Nephron (organoid): ENCODE data around the gene EPB41L2.
A peak's percentile ranks its signal among the peaks of the same experiment; 100 is the strongest.
"Not testable (repeated sequence)": the region's sequence is repeated elsewhere in the genome, so short reads cannot be mapped to it uniquely, and the experiment has no call there.

Source experiments
- H3K27ac Mint-ChIP-seq, 3 experiments: 2 replicates each; pipeline ENCODE4 v1.8.0; 2020; ENCODE audit warnings: mixed read lengths in 3 of 3, mild to moderate bottlenecking in 2 of 3, moderate library complexity in 1 of 3
- H3K27me3 Mint-ChIP-seq: 2 replicates; pipeline ENCODE4 v1.8.0; 2021; ENCODE audit warnings: low read depth, mild to moderate bottlenecking, moderate library complexity, mixed read lengths
- H3K36me3 Mint-ChIP-seq: 2 replicates; pipeline ENCODE4 v1.8.0; 2020; ENCODE audit warnings: low read depth, mixed read lengths
- H3K4me1 Mint-ChIP-seq: 2 replicates; pipeline ENCODE4 v1.8.0; 2020; ENCODE audit warnings: mixed read lengths
- H3K4me3 Mint-ChIP-seq, 3 experiments: 2 replicates each; pipeline ENCODE4 v1.8.0; 2020; ENCODE audit warnings: mild to moderate bottlenecking in 3 of 3, mixed read lengths in 3 of 3, moderate library complexity in 2 of 3
- H3K9me3 Mint-ChIP-seq: 2 replicates; pipeline ENCODE4 v1.8.0; 2020; ENCODE audit warnings: mixed read lengths
- TF ChIP-seq, protein P1 (sequence below), 3 experiments: fragments of 200-600 bp; sonication (generic); IDR thresholded peaks; one replicate each; pipeline ENCODE4 v1.5.0; 2021; ENCODE audit warnings: antibody characterized with exemption in 3 of 3; ENCODE audit not compliant: unreplicated experiment in 3 of 3

EPB41L2 gene

DNA sequence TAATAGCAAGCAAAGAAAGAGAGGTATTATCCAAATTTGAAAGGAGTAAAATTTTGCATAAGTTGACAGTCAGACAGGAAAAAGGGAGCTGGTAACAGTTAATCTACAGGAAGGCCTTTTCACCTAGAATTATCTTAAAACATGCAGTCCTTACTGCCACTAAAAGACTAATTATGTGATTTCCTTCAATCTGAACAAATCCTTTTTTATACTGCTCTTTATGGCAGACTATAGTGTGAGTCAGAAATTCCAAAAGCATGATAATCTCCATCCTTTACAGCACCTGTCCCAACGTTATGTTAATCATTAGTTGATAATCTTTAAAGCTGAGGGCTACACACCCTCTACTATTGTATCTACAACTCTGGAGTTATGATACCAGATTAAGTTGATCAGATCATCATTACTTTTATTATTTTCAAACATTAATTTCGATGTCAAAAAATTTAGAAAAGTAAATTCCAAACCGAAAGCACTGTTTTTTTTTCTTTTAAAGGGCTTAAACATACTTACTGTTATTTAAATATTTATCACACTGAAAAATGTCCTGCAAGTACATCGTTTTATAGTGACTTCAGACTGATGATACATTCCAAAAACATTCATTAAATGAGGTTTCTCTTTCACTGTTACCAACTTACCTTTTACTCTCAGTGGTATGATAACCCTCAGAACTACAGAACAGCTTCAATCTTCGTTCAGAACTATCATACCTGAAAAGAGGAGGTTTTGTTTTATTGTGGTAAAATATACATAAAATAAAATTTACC, 39.1 kb upstream of the EPB41L2 start:
- Mint-ChIP-seq H3K36me3 (no peaks in the 10 kb centered on the region), H3K27ac (no peak overlapping the region), H3K27me3 (no peaks in the 10 kb centered on the region), H3K4me1 (peaks cover 7% of the 10 kb centered on the region), H3K9me3 (peaks cover 14% of the 10 kb centered on the region), H3K4me3 (no peak overlapping the region)
- TF ChIP-seq, protein P1, sequence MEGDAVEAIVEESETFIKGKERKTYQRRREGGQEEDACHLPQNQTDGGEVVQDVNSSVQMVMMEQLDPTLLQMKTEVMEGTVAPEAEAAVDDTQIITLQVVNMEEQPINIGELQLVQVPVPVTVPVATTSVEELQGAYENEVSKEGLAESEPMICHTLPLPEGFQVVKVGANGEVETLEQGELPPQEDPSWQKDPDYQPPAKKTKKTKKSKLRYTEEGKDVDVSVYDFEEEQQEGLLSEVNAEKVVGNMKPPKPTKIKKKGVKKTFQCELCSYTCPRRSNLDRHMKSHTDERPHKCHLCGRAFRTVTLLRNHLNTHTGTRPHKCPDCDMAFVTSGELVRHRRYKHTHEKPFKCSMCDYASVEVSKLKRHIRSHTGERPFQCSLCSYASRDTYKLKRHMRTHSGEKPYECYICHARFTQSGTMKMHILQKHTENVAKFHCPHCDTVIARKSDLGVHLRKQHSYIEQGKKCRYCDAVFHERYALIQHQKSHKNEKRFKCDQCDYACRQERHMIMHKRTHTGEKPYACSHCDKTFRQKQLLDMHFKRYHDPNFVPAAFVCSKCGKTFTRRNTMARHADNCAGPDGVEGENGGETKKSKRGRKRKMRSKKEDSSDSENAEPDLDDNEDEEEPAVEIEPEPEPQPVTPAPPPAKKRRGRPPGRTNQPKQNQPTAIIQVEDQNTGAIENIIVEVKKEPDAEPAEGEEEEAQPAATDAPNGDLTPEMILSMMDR (IDR thresholded peaks at IDR 0.05; ENCODE audit: unreplicated experiment in 3 of 3): no peak

DNA sequence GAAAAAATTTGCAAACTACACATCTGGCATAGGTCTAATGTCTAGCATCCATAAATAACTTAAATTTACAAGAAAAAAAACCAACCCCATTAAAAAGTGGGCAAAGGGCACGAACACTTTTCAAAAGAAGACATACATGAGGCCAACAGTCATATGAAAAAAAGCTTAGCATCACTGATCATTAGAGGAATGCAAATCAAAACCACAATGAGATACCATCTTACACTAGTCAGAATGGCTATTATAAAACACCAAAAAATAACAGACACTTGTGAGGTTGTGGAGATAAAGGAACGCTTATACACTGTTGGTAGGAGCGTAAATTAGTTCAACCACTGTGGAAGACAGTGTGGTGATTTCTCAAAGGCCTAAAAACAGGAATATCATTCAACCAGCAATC, 33.7 kb upstream of the EPB41L2 start:
- peaks cover 43% of the 10 kb centered on the region for H3K9me3 Mint-ChIP-seq
- H3K4me1 Mint-ChIP-seq: no peaks in the 10 kb centered on the region

DNA sequence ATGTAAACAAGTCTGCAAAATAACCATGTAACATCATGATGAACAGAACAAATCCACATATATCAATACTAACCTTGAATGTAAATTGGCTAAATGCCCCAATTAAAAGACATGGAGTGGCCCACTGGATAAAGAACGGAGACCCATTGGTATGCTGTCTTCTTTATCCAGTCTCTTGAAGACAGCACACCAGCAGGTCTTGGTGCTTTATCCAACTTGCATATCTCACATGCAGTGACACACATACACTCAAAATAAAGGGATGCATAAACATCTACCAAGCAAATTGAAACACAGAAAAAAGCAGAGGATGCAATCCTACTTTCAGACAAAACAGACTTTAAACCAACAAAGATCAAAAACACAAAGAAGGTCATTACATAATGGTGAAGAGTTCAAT, 30.3 kb upstream of the EPB41L2 start:
- H3K27ac Mint-ChIP-seq: no peak overlapping the region
- TF ChIP-seq, protein P1 (IDR thresholded peaks at IDR 0.05; ENCODE audit: unreplicated experiment in 3 of 3): no peak
- peaks cover 4% of the 10 kb centered on the region for H3K27me3 Mint-ChIP-seq
- no peaks in the 10 kb centered on the region for H3K4me1 Mint-ChIP-seq
- no peaks in the 10 kb centered on the region for H3K36me3 Mint-ChIP-seq
- no peak overlapping the region for H3K4me3 Mint-ChIP-seq
- peaks cover 53% of the 10 kb centered on the region for H3K9me3 Mint-ChIP-seq

More for the DNA sequence above, 33.7 kb upstream of the EPB41L2 start:
- H3K36me3 Mint-ChIP-seq: no peaks in the 10 kb centered on the region
- H3K27me3 Mint-ChIP-seq: no peaks in the 10 kb centered on the region
- TF ChIP-seq, protein P1 (IDR thresholded peaks at IDR 0.05; ENCODE audit: unreplicated experiment in 3 of 3): no peak
- no peak overlapping the region for H3K27ac Mint-ChIP-seq
- H3K4me3 Mint-ChIP-seq: no peak overlapping the region

DNA sequence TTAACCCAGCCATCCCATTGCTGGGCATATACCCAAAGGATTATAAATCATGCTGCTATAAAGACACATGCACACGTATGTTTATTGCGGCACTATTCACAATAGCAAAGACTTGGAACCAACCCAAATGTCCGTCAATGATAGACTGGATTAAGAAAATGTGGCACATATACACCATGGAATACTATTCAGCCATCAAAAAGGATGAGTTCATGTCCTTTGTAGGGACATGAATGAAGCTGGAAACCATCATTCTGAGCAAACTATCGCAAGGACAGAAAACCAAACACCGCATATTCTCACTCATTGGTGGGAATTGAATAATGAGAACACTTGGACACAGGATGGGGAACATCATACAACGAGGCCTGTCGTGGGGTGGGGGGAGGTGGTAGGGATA, 28.9 kb upstream of the EPB41L2 start:
- H3K27ac Mint-ChIP-seq, H3K4me3 Mint-ChIP-seq: not testable (repeated sequence)
- H3K9me3 Mint-ChIP-seq: peaks cover 55% of the 10 kb centered on the region

DNA sequence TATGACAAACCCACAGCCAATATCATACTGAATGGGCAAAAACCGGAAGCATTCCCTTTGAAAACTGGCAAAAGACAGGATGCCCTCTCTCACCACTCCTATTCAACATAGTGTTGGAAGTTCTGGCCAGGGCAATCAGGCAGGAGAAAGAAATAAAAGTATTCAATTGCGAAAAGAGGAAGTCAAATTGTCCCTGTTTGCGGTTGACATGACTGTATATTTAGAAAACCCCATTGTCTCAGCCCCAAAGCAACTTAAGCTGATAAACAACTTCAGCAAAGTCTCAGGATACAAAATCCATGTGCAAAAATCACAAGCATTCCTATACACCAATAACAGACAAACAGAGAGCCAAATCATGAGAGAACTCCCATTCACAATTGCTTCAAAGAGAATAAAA, 27.3 kb upstream of the EPB41L2 start:
- not testable (repeated sequence) for H3K4me1 Mint-ChIP-seq, H3K27ac Mint-ChIP-seq, H3K36me3 Mint-ChIP-seq, H3K4me3 Mint-ChIP-seq, H3K27me3 Mint-ChIP-seq
- H3K9me3 Mint-ChIP-seq: peaks cover 55% of the 10 kb centered on the region

More for the DNA sequence above, 28.9 kb upstream of the EPB41L2 start:
- not testable (repeated sequence) for H3K27me3 Mint-ChIP-seq, H3K36me3 Mint-ChIP-seq, H3K4me1 Mint-ChIP-seq

DNA sequence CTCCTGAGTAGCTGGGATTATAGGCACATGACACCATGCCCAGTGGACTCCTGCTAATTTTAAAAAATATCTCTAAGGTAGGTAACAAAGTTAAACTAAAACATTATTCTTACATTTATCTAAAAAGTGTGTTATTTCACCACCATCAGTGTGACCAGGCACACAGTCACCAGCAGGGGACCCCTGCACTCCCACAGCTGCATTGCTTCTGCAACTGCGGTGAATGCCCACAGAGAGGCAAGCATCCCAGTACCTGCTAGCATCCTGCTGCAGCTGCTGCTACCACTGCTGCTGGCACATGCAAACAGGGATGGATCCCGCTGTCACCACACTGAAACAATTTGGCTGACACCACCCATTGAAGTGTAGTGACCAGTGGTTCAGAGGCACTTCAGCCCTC, 21.9 kb upstream of the EPB41L2 start:
- no peak overlapping the region for H3K4me3 Mint-ChIP-seq
- TF ChIP-seq, protein P1 (IDR thresholded peaks at IDR 0.05; ENCODE audit: unreplicated experiment in 3 of 3): no peak
- H3K4me1 Mint-ChIP-seq: peaks cover 11% of the 10 kb centered on the region
- peaks cover 5% of the 10 kb centered on the region for H3K36me3 Mint-ChIP-seq
- no peak overlapping the region for H3K27ac Mint-ChIP-seq
- peaks cover 32% of the 10 kb centered on the region for H3K9me3 Mint-ChIP-seq
- H3K27me3 Mint-ChIP-seq: no peaks in the 10 kb centered on the region

DNA sequence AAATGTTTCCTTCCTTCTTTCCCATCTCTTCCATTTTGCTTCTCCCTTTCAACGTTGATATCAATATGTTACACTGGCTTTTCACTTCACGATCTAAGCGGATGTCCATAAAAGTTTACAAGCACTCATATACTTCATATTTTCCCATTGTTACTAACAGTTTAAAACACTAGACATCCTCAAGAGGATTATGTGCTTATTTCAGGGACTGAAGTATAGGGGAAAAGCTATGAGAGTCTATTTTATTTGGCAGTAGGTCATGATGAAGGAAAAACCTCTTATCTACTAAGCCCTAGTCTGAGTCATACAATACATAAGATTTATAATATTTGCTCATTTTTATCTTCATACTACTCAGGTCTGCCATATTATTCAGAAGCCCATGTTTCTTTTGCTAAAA, 20.6 kb upstream of the EPB41L2 start:
- H3K4me1 Mint-ChIP-seq: peaks cover 11% of the 10 kb centered on the region
- peaks cover 5% of the 10 kb centered on the region for H3K36me3 Mint-ChIP-seq
- no peaks in the 10 kb centered on the region for H3K27me3 Mint-ChIP-seq
- H3K4me3 Mint-ChIP-seq: no peak overlapping the region
- TF ChIP-seq, protein P1 (IDR thresholded peaks at IDR 0.05; ENCODE audit: unreplicated experiment in 3 of 3): no peak
- H3K9me3 Mint-ChIP-seq: peaks cover 21% of the 10 kb centered on the region
- H3K27ac Mint-ChIP-seq: peak overlapping the region in 2 of 3 experiments; percentile 88 to 94
